CD4-positive, alpha-beta T cell treated with Interleukin-6 for 4 hours (primary cell): Measurements from ENCODE around the gene ING3.
"Not testable (repeated sequence)": the region's sequence is repeated elsewhere in the genome, so short reads cannot be mapped to it uniquely, and the experiment has no call there.

Experiments
- DNase-seq: peaks from one replicate; pipeline ENCODE4 v3.0.0-alpha.2; 2020; ENCODE audit warnings: mixed read lengths

ING3 gene

DNA sequence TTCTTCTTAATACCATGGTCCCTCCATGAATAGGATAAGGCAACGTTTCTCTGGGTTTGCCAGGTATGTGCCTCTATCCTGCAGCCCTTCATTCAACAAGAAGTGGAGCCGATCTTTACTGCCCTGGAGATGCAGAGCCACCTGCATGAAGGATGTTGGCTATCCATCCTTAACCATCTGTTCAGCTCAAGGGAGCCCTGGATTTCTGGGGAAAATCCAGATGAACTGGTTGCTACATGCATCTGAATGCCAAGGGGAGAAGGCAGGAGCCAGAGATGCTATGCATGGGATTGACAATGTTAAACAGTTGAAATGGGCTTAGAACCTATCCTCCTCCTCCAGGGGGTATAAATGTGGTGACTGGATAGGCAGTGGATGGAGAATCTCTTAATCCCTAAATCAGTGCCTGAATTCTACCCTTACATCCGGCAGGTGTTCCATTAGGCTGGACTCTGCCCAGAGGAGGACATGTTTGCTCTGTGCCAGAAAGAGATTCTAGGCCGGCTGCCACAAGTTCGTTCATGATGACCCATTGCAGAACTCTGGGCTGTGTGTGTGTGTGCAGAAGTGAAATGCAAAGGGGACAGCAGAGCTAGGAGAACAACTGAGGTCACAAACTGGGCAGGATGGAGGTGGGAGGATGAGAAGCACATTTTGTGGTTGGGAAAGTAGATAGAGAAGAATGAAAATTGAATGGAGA lies 53.6 kb downstream of the ING3 start:
- no peak for DNase-seq

DNA sequence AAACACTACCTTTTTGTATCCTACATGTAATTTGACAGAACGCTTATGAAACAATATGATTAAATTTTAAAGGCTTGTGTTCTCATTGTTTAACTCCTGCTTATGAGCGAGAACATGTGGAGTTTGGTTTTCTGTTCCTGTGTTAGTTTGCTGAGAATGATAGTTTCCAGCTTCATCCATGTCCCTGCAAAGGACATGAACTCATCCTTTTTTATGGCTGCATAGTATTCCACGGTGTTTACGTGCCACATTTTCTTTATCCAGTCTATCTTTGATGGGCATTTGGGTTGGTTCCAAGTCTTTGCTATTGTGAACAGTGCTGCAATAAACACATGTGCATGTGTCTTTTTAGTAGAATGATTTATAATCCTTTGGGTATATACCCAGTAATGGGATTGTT lies 54.5 kb downstream of the ING3 start:
- DNase-seq = not testable (repeated sequence)

DNA sequence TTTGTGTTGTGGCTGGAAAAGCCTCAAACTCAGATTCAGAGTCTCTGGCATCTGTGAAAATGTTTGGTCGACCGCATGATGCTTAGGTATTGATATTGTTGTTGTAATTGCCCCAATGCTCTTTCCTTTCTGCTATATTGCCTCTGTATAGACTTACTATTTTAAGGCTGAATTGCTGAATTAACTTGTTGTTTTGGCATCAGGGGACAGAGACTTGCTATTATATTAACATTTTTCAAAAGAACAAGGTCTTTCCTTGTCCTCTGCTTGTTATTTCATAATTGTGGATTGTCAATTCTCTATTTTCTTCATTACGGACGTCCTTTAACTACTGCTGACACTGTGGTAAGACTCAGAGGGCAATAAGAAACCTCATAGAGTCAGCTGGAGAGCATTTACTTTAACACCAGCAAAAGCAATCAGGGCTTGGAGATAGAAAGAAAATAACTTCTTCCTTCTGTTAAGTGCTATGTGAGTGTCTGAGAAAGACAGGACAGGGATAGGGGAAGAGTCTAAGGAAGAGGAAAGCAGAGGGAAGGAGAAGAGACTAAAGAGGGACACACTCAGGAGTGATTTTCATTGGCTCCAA lies 55.5 kb downstream of the ING3 start:
- no peak for DNase-seq

DNA sequence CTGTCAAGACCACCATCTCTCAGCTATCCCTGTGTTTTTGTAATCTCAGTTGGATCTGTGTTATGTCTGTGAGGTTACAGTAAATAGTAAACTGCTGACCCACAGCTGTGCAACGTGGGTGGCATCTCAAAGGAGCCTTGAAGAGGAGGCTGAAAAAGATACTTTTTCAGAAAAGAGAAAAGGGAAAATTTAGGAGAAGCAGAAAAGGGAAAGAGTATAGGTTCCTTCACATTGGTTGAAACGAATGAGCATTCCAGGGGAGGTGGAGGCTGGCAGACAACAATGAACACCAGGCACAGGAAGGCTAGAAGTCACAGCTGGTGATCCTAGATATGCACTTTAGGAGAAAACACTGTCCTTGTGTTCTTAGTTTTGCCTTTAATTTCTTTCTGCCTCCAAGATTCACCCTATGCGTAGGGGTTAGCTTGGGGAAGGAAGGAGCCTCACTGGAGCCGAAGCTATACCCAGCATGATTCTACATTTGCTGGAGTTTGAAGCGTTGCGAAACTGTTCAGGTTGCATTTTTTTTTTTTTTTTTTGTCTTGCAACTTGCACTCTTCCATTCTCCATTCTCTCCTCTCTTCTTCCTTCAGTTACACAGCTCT lies 56.2 kb downstream of the ING3 start:
- no peak for DNase-seq

DNA sequence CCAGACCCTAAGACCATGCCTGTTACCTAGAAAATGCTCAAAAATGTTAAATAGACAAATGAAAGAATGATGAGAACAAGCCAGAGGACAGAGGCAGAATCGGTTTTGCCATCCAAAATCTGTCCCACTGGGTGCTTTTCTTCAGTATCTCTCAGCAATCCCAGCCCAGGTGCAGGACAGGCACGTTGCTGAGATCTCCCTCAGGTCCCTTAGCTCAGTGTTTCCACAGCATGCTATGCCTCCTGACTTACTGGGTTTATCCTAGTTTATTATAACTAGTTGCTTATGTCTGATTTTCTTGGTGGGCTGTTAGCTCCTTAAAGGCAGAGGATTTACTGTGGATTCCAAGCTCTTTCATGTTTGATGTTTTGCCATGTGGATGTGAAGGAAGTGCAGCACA lies 58.2 kb downstream of the ING3 start:
- DNase-seq = no peak

DNA sequence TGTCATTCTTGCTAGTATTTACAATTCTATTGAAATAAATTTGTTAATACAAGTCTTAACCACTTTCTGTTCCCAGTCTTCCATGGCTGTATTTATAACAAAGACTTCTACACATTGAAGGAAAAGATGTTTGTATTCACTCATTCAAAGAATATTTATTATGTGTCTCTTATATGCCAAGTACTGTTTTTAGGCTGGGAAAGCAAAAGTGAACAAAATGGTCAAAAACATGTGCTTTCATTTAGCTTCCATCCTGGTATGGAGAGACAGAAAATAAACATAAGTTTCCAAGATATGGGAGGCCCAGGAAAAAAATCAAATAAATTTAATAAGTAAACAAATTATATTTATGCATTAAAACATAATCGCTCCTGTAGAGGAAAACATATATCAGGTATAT lies 60.8 kb downstream of the ING3 start:
- DNase-seq = no peak

DNA sequence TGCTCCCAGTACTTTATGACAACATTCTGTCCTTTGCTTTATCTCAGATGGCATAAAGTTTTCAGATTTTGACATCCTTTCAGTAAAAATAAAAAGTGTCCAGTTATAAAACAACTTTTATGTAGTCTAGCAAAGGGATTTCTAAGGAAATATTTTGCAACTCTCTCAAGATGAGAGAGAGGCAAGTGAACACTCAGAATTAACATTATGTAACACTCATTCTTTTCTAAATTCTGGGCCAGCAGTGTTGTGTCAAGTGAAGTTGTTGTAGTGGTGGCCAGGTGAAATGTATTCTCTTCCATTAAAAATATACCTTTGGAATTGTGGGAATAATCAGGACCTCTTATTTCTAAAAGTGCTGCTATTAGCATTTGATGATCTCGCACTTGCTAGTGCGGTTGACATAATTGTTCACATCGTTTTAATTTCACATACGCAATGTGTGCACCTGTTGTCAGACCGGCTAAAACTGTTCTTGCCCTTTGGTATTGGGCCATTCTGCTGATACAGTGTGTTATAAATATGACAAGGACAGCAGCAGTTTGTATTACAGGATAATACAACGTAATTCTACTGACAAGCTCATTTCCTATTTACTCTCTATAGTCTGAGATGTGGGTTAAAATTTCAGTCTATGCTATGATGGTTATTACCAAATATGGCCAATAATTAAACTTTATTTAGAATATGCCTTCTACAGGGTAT lies 61.7 kb downstream of the ING3 start:
- no peak for DNase-seq

DNA sequence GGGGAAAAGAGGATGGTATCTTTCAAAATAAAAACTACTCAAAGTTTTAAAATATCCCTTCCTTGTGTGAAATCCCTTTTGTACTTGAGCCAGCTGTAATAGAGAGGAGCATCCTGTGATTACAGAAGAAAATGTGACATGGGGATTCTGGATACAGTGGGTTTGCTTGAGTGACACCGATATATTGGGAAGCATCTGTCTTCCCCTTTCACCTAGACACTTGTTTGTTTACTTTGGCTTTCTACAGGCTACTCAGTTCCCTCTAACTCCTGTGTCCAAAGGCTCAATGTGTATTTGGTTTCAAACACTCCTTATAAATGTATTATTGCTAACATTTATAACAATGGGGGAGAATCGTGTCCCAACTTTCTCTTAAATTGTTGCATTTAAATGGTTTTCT lies 62.3 kb downstream of the ING3 start:
- DNase-seq = no peak

DNA sequence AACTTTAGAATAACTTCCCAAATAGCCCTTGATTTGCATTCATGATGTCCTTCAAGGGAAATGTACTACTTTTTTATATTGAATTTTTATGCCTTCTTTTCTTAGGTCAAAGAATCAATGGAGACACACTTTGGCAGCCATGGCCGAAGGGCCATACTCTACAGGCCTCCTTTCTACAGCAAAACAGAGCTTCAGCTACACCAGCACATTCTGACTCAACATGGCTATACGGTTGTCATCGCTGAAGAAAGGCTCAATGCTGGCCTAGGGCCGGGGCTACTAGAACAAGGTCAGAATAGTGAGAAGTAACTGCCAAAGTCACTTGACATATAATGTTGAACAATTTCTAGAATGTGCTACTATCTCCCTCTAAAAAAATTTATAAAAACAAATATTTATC lies 65.0 kb downstream of the ING3 start:
- DNase-seq = no peak

DNA sequence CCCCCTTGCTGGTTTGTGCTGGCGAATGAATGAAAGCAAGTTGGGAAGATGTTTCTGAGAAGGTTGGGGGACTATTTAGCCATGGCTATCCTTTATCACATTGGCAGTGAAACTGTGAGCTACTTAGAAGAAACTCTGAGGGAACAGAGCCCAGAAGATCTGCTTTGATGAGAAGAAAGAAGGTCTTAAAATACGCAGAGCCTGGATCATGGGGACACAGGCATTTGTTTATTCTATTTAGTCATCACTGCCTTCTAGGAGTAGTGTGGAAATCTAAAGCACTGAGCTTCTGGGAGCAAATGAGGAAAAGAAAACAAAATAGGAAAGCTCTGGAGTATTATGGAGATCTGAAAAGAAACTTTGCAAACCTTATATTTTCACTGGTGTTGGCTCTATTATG lies 66.4 kb downstream of the ING3 start:
- DNase-seq = no peak

DNA sequence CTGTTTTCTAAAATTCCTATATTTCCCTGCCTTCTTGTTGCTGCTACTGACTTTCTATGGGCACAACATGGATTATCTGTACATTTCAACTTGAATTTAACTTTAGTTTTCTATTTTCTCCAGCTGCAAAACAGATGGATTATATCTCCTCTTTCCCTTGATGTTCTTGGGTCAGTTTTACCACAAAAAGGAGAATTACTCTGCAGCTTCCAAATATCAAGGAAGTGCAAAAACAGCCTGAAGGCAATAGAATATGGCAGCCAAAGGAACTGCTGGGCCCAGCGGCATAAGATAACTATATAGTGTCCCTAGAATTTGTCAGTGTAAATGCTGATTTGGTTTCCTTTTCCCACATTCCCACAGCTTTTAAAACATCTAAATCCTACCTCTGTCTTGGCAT lies 67.0 kb downstream of the ING3 start:
- DNase-seq = no peak

DNA sequence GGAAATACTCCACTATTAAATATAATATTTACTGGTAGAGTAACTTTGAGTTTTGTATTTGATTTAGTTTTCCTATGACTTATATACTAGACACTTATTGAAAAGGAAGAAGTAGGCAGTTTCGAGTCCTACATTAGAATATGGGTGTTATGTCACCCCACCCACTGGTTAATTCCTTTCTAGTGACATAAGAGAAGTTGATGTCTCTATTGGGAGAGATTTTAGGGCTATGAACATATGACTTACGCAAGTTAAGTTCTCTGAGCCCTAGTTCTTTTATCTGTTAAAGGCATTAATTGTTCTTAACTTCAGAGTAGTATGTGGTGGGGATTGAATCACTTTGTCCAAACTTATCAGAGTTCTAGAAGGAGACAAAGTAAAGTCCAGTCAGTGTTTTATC lies 68.4 kb downstream of the ING3 start:
- DNase-seq = no peak

DNA sequence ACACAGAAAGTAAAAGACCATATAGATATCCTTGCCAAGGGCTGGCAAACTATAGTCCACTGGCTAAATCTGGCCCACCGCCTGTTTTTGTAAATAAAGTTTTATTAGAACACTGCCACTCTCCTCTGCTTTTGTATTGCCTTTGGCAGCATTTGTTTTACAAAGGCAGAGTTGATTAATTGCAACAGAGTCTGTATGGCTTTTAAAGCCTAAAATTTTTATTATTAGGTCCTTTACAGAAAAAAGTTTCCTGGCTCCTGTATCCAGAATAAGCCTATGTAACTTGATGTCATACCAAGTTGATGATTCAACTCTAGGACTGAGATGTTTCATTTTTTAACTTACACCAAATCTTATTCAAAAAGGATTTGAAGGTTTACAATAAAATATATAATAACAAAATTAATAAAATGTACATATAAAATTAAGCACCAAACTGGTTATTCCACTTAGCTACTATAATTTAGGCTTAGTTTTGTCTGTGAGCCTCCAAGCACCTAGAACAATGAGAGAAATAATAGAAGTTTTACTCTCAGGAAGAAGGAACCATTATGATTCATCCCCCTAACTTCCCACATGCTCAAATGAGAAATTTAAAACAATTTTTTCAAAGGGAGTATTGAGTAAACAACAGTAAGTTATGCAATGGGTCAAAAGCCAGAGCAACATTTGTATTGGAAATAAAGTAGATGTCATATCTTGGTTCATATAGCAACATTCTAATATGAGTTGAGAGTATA lies 69.8 kb downstream of the ING3 start:
- no peak for DNase-seq

DNA sequence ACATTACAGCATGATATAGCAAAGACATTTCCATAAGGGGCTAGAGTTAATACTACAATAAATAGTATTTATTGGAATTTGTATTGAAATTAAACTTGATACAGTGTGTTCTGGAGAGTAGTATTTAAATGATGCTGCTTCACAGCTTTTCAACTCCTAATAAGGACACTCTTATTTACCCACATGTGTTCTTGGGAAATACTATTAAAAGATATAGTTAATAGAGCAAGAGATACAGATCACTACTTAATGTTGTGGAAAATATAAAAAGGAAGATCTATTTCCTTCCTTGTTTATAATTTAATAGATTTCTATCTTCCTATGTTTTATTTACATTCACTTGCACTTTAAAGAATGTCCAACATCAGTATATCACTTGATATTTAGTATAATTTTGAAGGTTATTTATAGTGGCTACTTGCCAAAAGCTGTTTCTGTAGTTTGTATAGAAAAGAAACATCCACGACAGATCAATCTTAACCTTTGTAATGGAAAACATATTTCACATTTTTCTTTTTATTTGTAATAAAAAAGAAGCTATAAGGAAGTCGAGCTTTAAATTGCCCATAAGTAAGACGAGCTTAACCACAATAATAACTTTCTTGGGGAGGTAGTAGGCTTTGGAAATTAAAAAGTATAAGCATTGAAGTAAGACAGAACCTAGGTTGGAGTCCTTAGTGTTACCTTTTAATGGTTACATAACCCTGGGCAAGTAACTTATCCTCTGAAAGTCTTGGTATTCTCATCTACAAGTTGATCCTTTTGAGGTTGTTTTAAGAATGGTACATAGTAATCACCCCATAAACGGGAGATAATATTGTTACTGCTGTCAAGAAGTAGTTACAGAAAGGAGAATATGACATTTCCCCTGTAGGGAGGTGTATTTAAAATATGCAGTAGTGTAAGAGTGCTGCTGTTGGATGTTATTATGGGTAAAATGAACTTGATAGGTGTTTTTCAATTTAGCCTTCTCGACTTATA lies 70.7 kb downstream of the ING3 start:
- no peak for DNase-seq

DNA sequence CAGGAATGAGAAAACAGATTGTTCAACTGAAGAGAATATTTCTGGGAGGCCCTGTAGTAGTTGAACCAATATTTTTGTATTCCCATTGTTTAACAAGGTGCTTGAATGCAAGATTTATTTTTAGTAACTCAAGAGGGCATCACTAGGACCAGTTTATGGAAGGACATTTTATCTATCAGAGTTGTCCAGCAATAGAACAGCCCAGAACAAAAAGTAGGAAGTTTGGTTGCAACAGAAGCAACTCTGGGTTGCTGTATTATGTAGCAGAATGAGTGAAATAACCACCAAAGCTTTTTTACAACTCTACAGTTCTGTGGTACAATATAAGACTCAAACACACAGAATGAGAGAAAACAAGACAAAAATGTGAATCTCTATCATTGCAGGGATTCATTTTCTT lies 72.6 kb downstream of the ING3 start:
- DNase-seq = no peak

DNA sequence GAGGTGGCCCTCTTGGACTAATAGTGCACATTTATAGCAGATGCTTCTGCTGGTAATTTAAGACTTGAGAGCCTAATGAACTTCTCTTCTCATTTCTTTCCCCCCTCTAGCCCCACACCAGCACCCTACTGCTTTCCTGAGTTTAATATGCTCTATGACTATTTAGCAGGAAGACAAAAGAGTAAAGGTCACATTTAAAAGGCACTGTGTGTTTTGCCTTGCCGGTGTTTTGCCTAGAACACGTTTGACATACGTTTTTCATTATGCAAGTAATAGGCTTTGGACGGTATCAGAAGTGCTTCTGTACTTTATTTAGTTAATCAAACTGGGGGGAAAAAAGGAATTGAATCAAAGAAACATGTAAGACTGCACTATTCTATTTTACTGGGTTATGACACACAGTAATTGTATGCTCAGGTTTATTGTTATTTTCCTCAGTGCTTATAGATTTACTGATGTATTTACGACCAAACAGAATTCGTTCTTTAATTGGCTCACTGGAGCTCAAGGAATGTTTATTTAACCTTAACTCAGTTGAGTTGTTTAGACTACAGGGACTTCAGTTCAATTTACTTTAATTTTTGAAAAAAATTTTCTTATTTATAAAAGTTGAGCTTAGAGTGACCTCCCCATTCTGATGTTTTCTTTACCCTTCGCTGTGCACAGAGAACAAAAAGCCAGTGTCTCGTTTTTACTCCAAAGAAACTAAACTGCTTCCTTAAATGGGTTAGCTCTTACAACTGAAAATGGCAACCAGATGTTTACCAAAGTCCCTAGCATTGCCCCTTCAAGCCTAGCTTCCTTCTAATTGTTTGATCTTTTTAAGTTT lies 73.3 kb downstream of the ING3 start:
- DNase-seq = no peak

DNA sequence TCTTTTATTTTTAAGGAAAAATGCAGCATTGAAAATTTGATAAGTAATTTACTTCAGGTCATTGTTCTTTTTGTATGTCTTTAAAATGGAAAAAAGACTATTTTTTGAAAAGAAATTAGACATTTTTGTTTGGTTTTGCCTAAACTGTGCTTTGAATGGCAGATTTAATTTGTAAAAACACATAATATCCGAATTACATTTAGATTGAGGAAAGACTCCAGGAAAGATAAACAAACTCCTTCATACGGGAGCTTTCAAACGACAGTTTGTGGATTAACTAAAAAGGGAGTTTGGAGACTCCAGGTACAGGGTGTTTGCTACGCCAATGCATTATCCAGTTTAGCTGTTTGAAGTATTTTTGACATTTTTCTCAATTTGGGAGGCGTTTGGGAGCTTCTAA lies 74.0 kb downstream of the ING3 start:
- DNase-seq = no peak

DNA sequence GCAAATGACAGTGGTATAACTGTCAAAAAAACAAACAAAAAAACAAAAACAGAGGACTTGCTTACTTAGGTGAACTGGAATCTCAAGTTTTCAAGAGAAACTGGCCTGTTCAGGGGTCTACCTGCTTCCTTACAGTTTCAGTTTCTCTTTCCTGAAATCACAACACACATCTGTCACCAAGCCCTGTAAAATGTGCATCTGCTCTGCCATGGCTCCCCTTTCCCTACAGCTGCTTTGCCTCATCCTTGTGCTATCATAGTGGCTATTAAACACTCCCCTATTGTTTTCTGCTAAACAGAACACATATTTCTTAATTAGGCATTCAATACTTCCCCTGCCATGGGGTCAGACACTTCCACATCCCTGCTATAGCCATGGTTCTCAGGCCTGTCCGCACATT lies 75.6 kb downstream of the ING3 start:
- DNase-seq = no peak

DNA sequence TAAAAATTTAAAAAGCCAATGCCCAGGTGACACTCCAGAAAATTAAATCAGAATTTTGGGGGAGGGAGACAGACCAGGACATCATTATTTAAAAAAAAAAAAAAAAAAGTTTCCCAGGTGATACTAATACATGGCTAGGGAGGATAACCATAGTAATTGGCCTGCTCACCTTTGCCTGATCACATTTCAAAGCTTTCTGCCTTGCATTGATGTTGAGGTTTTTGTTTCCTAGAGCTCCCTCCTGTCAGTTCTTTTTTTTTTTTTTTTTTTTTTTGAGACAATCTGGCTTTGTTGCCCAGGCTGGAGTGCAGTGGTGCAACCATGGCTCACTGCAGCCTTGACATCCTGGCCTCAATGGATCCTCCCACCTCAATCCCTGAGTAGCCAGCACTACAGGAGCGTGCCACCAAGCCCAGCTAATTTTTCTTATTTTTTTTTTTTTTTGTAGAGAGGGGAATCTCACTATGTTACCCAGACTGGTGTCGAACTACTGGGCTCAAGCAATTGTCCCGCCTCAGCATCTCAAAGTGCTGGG lies 76.1 kb downstream of the ING3 start:
- no peak for DNase-seq
